ENCODE results near the gene TMOD2.

TMOD2 gene

DNA sequence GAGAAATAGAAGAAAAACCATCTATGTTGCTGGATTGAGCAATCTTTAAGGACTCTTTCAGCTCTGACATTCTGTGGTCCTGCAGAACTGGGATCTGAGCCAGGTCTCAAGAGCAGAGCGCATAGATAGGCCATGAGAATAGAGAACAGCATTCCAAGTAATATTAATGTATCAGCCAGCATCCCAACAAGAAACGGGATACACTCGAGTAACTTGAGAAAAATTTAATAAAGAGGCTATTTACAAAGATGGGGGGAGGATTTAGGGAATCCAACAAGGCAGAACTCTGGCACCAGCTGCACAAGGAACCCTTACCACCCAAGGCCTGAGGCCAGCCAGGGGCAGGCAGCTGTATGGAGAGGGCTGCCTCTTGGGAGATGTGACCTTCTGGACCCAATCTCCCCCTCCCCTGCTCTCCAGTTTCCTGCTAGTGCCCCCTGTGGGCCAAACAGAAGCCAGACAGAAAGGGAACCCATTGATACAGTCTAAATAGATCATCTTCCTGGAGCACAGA is 8.2 kb downstream of the TMOD2 start:
- Histone ChIP-seq H3K27me3 (ENCODE audit: insufficient read depth, low read length, poor library complexity, severe bottlenecking) (no peaks in the 10 kb centered on the region), H3K9me2 (replicated peaks; ENCODE audit: low read depth, low read length) (no peaks in the 10 kb centered on the region), H3F3A (ENCODE audit: low read depth) (no peaks in the 10 kb centered on the region), H3K9me3 (ENCODE audit: insufficient read depth, low read depth, low read length) (no peaks in the 10 kb centered on the region), H4K20me1 (ENCODE audit: insufficient read depth, low read length, poor library complexity, severe bottlenecking) (no peaks in the 10 kb centered on the region), H3K36me3 (ENCODE audit: insufficient read depth, low read length) (no peaks in the 10 kb centered on the region), H3K9ac (ENCODE audit: low read depth, low read length, poor library complexity, severe bottlenecking) (no peak overlapping the region), H3K79me2 (ENCODE audit: insufficient read depth, low read length) (0 out of 2 replicates have a peak, but pooled peaks cover 8% of the 10 kb centered on the region), H2AFZ (ENCODE audit: low read length) (no peak overlapping the region), H3K4me3 (ENCODE audit: low read length, poor library complexity, severe bottlenecking) (no peak overlapping the region), H3K4me2 (ENCODE audit: low read depth, low read length, poor library complexity, severe bottlenecking) (no peak overlapping the region), H3K4me1 (ENCODE audit: insufficient read depth, low read length, poor library complexity, severe bottlenecking) (peaks cover 15% of the 10 kb centered on the region)
- TF ChIP-seq, protein P1, sequence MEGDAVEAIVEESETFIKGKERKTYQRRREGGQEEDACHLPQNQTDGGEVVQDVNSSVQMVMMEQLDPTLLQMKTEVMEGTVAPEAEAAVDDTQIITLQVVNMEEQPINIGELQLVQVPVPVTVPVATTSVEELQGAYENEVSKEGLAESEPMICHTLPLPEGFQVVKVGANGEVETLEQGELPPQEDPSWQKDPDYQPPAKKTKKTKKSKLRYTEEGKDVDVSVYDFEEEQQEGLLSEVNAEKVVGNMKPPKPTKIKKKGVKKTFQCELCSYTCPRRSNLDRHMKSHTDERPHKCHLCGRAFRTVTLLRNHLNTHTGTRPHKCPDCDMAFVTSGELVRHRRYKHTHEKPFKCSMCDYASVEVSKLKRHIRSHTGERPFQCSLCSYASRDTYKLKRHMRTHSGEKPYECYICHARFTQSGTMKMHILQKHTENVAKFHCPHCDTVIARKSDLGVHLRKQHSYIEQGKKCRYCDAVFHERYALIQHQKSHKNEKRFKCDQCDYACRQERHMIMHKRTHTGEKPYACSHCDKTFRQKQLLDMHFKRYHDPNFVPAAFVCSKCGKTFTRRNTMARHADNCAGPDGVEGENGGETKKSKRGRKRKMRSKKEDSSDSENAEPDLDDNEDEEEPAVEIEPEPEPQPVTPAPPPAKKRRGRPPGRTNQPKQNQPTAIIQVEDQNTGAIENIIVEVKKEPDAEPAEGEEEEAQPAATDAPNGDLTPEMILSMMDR (conservative IDR thresholded peaks at IDR 0.05; ENCODE audit: low read length) = peak; percentile 64
- no peak for TF ChIP-seq EZH2phosphoT487 (IDR thresholded peaks at IDR 0.05; ENCODE audit: borderline replicate concordance)

DNA sequence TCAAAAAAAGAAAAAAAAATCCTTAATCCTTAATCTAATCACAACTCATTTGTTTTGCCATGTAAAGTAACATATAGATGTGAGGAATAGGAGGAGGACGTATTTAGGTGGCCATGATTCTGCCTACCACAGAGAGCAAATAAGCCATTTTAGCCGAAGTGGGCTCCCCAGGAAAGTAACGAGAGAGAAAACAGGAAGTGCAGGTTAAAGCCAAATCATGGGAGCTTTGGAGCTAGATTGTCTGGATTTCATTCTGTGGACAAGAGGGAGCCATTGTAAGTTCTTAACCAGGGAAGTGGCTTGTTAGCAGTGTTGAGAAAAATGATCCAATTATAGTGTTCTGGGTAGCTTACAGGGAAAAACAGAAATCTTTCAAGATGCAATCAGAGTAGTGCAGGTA is 9.4 kb downstream of the TMOD2 start:
- Histone ChIP-seq H3K9me3 (ENCODE audit: insufficient read depth, low read depth, low read length) (no peaks in the 10 kb centered on the region), H3K9ac (ENCODE audit: low read depth, low read length, poor library complexity, severe bottlenecking) (no peak overlapping the region), H3K36me3 (ENCODE audit: insufficient read depth, low read length) (no peaks in the 10 kb centered on the region), H3K4me1 (ENCODE audit: insufficient read depth, low read length, poor library complexity, severe bottlenecking) (peaks cover 6% of the 10 kb centered on the region), H4K20me1 (ENCODE audit: insufficient read depth, low read length, poor library complexity, severe bottlenecking) (no peaks in the 10 kb centered on the region), H3K4me3 (ENCODE audit: low read length, poor library complexity, severe bottlenecking) (no peak overlapping the region), H3K27me3 (ENCODE audit: insufficient read depth, low read length, poor library complexity, severe bottlenecking) (no peaks in the 10 kb centered on the region), H3K4me2 (ENCODE audit: low read depth, low read length, poor library complexity, severe bottlenecking) (no peak overlapping the region), H2AFZ (ENCODE audit: low read length) (no peak overlapping the region), H3K79me2 (ENCODE audit: insufficient read depth, low read length) (0 out of 2 replicates have a peak, but pooled peaks cover 3% of the 10 kb centered on the region), H3K9me2 (replicated peaks; ENCODE audit: low read depth, low read length) (no peaks in the 10 kb centered on the region), H3F3A (ENCODE audit: low read depth) (no peaks in the 10 kb centered on the region)
- TF ChIP-seq, protein P1 (conservative IDR thresholded peaks at IDR 0.05; ENCODE audit: low read length) = no peak
- no peak for TF ChIP-seq EZH2phosphoT487 (IDR thresholded peaks at IDR 0.05; ENCODE audit: borderline replicate concordance)

DNA sequence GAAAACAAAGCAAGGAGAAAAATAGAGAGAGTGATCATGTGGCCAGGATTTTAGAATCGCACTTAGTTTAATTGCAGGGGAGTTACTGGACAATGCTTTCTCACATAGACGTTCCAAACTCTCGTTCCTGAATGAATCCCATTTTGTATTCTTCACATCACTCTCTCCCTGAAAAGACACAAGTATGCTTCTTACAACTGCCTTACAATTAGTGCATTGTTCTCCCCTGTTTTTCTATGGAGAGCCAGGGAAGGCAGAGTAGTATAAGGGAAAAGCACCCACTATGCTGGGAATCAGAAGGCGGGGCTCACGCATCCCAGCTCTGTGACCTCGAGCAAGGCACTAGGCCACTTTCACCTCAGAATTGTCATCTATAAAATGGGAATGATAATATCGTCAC is 14.4 kb downstream of the TMOD2 start:
- no peaks in the 10 kb centered on the region for H3K9me3 ChIP-seq (ENCODE audit: insufficient read depth, low read depth, low read length)
- H3K9ac ChIP-seq (ENCODE audit: low read depth, low read length, poor library complexity, severe bottlenecking) = no peak overlapping the region
- H3F3A ChIP-seq (ENCODE audit: low read depth) = no peaks in the 10 kb centered on the region
- no peaks in the 10 kb centered on the region for H3K4me1 ChIP-seq (ENCODE audit: insufficient read depth, low read length, poor library complexity, severe bottlenecking)
- H3K79me2 ChIP-seq (ENCODE audit: insufficient read depth, low read length) = no peaks in the 10 kb centered on the region
- H3K27me3 ChIP-seq (ENCODE audit: insufficient read depth, low read length, poor library complexity, severe bottlenecking) = no peaks in the 10 kb centered on the region
- no peak for TF ChIP-seq EZH2phosphoT487 (IDR thresholded peaks at IDR 0.05; ENCODE audit: borderline replicate concordance)
- TF ChIP-seq, protein P1 (conservative IDR thresholded peaks at IDR 0.05; ENCODE audit: low read length) = no peak
- H3K4me3 ChIP-seq (ENCODE audit: low read length, poor library complexity, severe bottlenecking) = no peak overlapping the region
- no peak overlapping the region for H2AFZ ChIP-seq (ENCODE audit: low read length)
- H3K4me2 ChIP-seq (ENCODE audit: low read depth, low read length, poor library complexity, severe bottlenecking) = no peak overlapping the region
- no peaks in the 10 kb centered on the region for H4K20me1 ChIP-seq (ENCODE audit: insufficient read depth, low read length, poor library complexity, severe bottlenecking)
- H3K36me3 ChIP-seq (ENCODE audit: insufficient read depth, low read length) = peaks cover 3% of the 10 kb centered on the region; the same call in 1 of the 2 replicates
- H3K9me2 ChIP-seq (replicated peaks; ENCODE audit: low read depth, low read length) = no peaks in the 10 kb centered on the region

All from Loucy (cell line).